GM18498 (cell line): ENCODE data around the gene CIZ1.

Experiments used
- ATAC-seq: cut with Tn5 transposase; IDR thresholded peaks from one replicate; pipeline ENCODE4 v1.9.1; 2021; ENCODE audit warnings: mild to moderate bottlenecking, moderate library complexity; ENCODE audit not compliant: unreplicated experiment

CIZ1 gene

GRCh38 chr9:128116104-128117083 is 75.0 kb downstream of the CIZ1 start:
- no peak for ATAC-seq
